Activated CD4-positive, CD25-positive, alpha-beta regulatory T cell (primary cell): Measurements from ENCODE around the gene SLC25A13.

Experiments
- DNase-seq, 4 experiments: peaks; one replicate each; lab custom pipeline; 2025; lab: John Stamatoyannopoulos, UW

SLC25A13 gene

GRCh38 chr7:96238976-96239766 lies 82.7 kb downstream of the SLC25A13 start:
- no peak for DNase-seq

GRCh38 chr7:96238474-96238873 lies 83.4 kb downstream of the SLC25A13 start:
- DNase-seq, result no peak

GRCh38 chr7:96237040-96237439 lies 84.9 kb downstream of the SLC25A13 start:
- no peak for DNase-seq

GRCh38 chr7:96236198-96237039 lies 85.5 kb downstream of the SLC25A13 start:
- DNase-seq, result no peak

- DNase-seq, result no peak
Measured at GRCh38 chr7:96235281-96235680, 86.6 kb downstream of the SLC25A13 start.

GRCh38 chr7:96233528-96234154 lies 88.3 kb downstream of the SLC25A13 start:
- no peak for DNase-seq

- DNase-seq, result no peak
Measured at GRCh38 chr7:96233084-96233483, 88.8 kb downstream of the SLC25A13 start.

- no peak for DNase-seq
Measured at GRCh38 chr7:96228760-96229159, 93.1 kb downstream of the SLC25A13 start.

GRCh38 chr7:96225251-96225650 lies 96.6 kb downstream of the SLC25A13 start:
- DNase-seq, result no peak

GRCh38 chr7:96224685-96225084 lies 97.2 kb downstream of the SLC25A13 start:
- DNase-seq, result no peak

GRCh38 chr7:96224073-96224472 lies 97.8 kb downstream of the SLC25A13 start:
- DNase-seq, result no peak

- DNase-seq, result no peak
Measured at GRCh38 chr7:96221888-96222287, 100.0 kb downstream of the SLC25A13 start.

- DNase-seq, result no peak
Measured at GRCh38 chr7:96219378-96220130, 102.3 kb downstream of the SLC25A13 start.

GRCh38 chr7:96218664-96219243 lies 103.1 kb downstream of the SLC25A13 start:
- DNase-seq, result no peak

GRCh38 chr7:96217147-96217546 lies 104.8 kb downstream of the SLC25A13 start:
- DNase-seq, result no peak

GRCh38 chr7:96216373-96216772 lies 105.5 kb downstream of the SLC25A13 start:
- DNase-seq, result no peak

GRCh38 chr7:96212474-96212873 lies 109.4 kb downstream of the SLC25A13 start:
- no peak for DNase-seq

GRCh38 chr7:96211954-96212353 lies 109.9 kb downstream of the SLC25A13 start:
- no peak for DNase-seq

GRCh38 chr7:96205665-96206064 lies 116.2 kb downstream of the SLC25A13 start:
- DNase-seq, result no peak

- DNase-seq, result no peak
Measured at GRCh38 chr7:96204601-96205000, 117.3 kb downstream of the SLC25A13 start.

GRCh38 chr7:96203786-96204185 lies 118.1 kb downstream of the SLC25A13 start:
- no peak for DNase-seq

- no peak for DNase-seq
Measured at GRCh38 chr7:96202102-96202501, 119.8 kb downstream of the SLC25A13 start.
